Omental fat pad (tissue), 4 donors: Measurements from ENCODE around the gene ODR4. TPM values are rescaled to one million over a fixed set of nuclear protein-coding genes. Genes with fewer than 3 reads are reported as not detected.
"Not testable (repeated sequence)": the region's sequence is repeated elsewhere in the genome, so short reads cannot be mapped to it uniquely, and the experiment has no call there.

ENCODE experiments used
- ATAC-seq: fragments of 150-250 bp; one replicate; pipeline ENCODE4 v1.9.1; 2016; ENCODE audit warnings: mild to moderate bottlenecking, moderate library complexity; ENCODE audit not compliant: low FRiP score
- DNase-seq: peaks from one replicate; pipeline ENCODE4 v3.0.0-alpha.2; 2019; ENCODE audit warnings: low spot score
- total RNA-seq, 4 donors: library from RNA; depleted of rRNA; stranded (reverse); fragments of >200 nt; gene quantifications; one replicate each; pipeline ENCODE4 v1.1.0, GENCODE V29; 2016
- TF ChIP-seq, protein P1 (sequence below), 3 donors: fragments of 450-650 bp; IDR thresholded peaks; one replicate each; pipeline ENCODE4 v1.5.1; 2016 to 2017; ENCODE audit warnings: antibody characterized with exemption in 3 of 3, mild to moderate bottlenecking in 3 of 3, moderate library complexity in 2 of 3

The ODR4 gene
- total RNA-seq, 4 donors from 2014 or later, result 16.9 to 20.8 (median 19.2) TPM

DNA sequence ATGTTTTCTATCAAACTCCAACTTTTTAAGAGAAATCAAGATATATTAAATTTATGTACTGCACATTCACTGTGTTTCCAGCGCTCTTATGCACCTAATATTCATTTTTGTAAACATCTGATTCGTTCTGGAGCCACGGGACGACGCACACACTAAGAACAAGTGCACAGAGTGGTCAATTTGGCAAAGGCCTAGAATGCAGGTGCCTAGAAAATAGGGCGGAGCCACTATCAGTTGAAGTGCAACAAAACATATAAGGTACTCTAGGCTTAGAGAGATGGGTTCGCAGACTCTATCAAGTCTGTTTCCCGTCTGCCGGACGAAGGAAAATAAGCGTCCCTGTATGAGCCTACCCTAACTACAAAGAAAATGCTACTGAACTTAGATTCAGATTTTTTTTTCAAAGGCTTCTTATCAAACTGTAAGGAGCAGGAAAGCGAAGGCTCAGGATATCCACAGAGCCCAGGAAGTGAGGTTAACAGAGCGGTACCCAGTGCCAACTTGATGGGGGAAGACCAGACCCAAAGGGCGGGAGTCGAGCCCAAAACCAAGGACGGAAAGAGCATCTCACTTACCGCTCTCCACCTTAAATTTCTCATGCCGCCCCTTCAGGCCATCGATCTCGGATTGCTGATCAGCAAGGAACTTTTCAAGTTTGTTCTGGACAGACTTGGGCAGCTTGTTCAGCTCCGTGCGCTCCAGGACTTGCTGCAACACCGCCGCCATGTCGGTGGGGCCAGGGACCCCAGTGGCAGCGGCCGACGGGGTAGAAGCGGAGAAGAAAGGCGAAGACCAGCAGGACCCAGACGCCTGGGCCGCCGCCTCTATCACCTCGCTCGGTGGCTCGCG is 1.1 kb upstream of the ODR4 start:
- DNase-seq (peak; percentile 22), ATAC-seq (peak; percentile 15)
- TF ChIP-seq, protein P1, sequence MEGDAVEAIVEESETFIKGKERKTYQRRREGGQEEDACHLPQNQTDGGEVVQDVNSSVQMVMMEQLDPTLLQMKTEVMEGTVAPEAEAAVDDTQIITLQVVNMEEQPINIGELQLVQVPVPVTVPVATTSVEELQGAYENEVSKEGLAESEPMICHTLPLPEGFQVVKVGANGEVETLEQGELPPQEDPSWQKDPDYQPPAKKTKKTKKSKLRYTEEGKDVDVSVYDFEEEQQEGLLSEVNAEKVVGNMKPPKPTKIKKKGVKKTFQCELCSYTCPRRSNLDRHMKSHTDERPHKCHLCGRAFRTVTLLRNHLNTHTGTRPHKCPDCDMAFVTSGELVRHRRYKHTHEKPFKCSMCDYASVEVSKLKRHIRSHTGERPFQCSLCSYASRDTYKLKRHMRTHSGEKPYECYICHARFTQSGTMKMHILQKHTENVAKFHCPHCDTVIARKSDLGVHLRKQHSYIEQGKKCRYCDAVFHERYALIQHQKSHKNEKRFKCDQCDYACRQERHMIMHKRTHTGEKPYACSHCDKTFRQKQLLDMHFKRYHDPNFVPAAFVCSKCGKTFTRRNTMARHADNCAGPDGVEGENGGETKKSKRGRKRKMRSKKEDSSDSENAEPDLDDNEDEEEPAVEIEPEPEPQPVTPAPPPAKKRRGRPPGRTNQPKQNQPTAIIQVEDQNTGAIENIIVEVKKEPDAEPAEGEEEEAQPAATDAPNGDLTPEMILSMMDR (IDR thresholded peaks at IDR 0.05), result no peak

DNA sequence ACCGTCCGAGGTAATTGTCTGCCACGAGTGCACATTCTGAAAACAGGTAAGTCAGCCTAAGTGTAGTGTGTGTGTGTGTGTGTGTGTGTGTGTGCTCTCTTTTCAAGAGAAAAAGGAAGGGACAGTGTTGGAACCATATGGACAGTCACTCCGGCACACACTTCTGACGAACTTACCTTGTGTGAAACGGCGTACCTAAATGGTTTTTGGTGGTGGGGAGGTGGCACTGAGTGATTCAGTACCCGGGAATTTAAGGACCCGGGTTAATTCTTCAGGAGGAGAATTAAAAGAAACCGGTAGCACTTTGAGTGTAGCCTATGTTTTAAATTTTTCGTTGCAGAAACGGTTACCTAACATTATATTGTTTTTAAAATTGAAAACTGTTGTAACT is 286 bp downstream of the ODR4 start:
- ATAC-seq (peak; percentile 26), DNase-seq (no peak)
- TF ChIP-seq, protein P1 (IDR thresholded peaks at IDR 0.05), result no peak

DNA sequence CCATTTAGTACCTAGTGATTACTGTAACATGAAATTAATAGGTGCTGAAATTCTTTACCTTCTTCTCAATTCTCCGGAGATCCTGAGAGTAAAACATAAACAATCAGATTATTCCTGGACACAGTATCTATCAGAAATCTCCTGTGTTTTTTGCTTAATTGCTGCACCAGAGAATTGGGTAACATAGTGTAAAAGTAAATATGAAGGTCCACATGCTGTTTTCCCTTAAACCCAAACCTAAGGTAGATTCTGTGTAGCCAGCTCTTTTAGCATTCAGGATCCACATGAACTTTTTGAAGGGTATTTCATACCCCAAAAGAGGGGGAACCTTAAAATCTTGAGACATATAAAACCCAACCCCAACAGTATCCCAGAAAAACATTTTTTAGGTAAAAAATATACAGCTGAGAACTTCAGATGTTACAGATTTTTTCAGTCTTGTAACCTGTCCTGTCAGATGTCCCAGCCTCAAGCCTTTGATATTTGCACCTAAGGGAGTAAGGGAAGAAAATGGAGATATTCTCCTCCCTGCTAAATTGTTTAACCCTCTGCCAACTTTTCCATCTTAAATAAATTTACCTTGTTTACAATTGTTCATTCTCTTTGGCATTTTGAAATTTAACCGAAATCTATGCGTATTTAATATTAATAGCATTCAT is 11.2 kb downstream of the ODR4 start:
- DNase-seq (no peak), ATAC-seq (no peak)
- TF ChIP-seq, protein P1 (IDR thresholded peaks at IDR 0.05), result no peak

DNA sequence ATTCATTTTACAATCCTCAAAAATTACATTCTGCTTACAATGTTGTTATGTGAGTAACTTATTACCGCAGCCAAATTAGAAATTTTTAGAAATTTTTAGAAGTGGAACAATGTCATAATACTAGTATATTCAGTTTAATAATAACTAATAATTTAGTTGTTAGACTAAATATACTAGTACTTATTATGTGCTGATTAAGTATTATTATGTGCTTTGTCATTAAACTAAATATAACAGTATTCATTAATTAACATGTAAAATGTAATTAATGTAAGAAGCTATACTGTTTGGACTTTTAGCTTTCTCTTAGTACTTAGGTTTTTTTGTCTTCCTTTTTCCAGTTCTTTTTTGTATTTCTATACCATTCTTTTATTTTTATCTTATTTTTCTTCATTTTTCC is 15.3 kb downstream of the ODR4 start:
- TF ChIP-seq, protein P1 (IDR thresholded peaks at IDR 0.05), result no peak
- ATAC-seq, result no peak

DNA sequence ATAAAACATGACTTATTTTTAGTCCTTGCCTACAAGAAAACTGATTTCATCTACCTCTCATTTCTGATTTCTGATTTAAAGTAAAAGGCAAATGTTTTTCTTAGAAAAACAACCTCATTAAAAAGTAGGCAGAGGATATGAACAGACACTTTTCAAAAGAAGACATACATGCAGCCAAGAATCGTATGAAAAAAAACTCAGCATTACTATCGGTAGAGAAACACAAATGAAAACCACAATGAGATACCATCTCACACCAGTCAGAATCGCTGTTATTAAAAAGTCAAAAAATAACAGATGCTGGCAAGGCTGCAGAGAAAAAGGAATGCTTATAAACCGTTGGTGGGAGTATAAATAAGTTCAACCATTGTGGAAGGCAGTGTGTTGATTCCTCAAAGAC is 16.2 kb downstream of the ODR4 start:
- ATAC-seq, result no peak
- DNase-seq, result no peak
- TF ChIP-seq, protein P1 (IDR thresholded peaks at IDR 0.05), result no peak

More for the DNA sequence above, 15.3 kb downstream of the ODR4 start:
- DNase-seq, result no peak

DNA sequence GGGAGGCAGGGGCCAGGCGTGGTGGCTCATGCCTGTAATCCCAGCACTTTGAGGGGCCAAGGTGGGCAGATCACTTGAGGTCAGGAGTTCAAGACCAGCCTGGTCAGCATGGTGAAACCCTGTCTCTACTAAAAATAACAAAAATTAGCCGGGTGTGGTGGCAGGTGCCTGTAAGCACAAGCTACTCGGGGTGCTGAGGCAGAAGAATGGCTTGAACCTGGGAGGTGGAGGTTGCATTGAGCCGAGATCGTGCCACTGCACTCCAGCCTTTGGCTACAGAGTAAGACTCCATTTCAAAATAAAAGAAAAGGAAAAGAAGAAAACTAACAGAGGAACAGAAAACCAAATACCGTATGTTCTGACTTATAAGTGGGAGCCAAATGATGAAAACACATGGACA is 17.1 kb downstream of the ODR4 start:
- not testable (repeated sequence) for DNase-seq, ATAC-seq

DNA sequence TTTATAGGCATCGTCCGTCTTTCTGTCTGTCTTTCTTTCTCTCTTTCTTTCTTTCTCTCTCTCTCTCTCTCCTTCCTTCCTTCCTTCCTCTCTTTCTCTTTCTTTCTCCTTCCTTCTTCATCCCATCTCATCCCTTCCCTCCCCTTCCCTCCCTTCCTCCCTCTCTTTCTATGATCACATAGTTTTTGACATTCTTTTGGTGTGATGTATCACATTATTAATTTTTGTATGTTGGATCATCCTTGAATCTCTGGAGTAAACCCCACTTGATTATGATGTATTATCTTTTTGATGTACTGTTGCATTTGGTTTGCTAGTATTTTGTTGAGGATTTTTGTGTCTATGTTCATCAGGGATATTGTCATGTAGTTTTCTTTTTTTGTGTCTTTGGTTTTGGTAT is 25.8 kb downstream of the ODR4 start:
- DNase-seq, ATAC-seq: not testable (repeated sequence)

DNA sequence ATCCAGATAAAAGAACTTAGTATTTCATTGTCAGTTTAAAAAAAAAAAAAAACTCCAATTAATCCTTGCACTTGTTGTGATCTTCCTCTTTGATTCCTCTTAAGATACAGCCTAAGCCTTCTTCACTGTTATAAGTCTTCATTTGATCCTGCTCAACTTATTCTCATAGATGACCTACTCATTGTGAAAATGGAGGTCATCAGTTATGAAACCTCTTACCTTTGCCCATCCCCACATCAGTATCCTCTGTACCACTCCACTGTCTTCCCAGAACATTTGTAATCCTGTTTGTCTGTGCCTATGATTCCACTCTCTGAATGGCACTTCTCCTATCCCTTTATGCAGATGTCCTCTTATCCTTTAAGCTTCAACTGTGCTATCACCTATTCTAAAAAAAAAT is 28.0 kb downstream of the ODR4 start:
- ATAC-seq (no peak), DNase-seq (no peak)
- TF ChIP-seq, protein P1 (IDR thresholded peaks at IDR 0.05), result no peak
